H9 (cell line): ENCODE results near the gene UHRF1. TPM values are rescaled to one million over a fixed set of nuclear protein-coding genes. Genes with fewer than 3 reads are reported as not detected.

Experiments
- DNase-seq: peaks from one replicate; pipeline ENCODE4 v3.0.0-alpha.2; 2017
- H2AFZ ChIP-seq: one replicate; pipeline ENCODE4 v1.6.1; 2013; ENCODE audit warnings: mild to moderate bottlenecking, low read length, control low read depth, moderate library complexity
- H2AK5ac ChIP-seq: 2 replicates; pipeline ENCODE4 v1.6.1; 2013; ENCODE audit warnings: low read length, control low read depth, mixed read lengths; ENCODE audit not compliant: insufficient read length
- H2BK120ac ChIP-seq: one replicate; pipeline ENCODE4 v1.6.1; 2013; ENCODE audit warnings: low read depth, mild to moderate bottlenecking, low read length, control low read depth, inconsistent platforms; ENCODE audit not compliant: poor library complexity, severe bottlenecking
- H2BK12ac ChIP-seq: 2 replicates; pipeline ENCODE4 v1.6.1; 2013; ENCODE audit warnings: low read length, control low read depth, mixed read lengths, low read depth; ENCODE audit not compliant: insufficient read length
- H2BK15ac ChIP-seq: 2 replicates; pipeline ENCODE4 v1.6.1; 2013; ENCODE audit warnings: low read depth, low read length, control low read depth
- H2BK20ac ChIP-seq: one replicate; pipeline ENCODE4 v1.6.1; 2013; ENCODE audit warnings: low read depth, mild to moderate bottlenecking, low read length, control low read depth, inconsistent platforms; ENCODE audit not compliant: poor library complexity, severe bottlenecking
- H2BK5ac ChIP-seq: 2 replicates; pipeline ENCODE4 v1.6.1; 2013; ENCODE audit warnings: low read length, control low read depth, mixed read lengths; ENCODE audit not compliant: insufficient read length
- H3K14ac ChIP-seq: 2 replicates; pipeline ENCODE4 v1.6.1; 2013; ENCODE audit warnings: low read length, control low read depth; ENCODE audit not compliant: insufficient read depth
- H3K18ac ChIP-seq: 2 replicates; pipeline ENCODE4 v1.6.1; 2013; ENCODE audit warnings: low read depth, mild to moderate bottlenecking, mixed read lengths, low read length, control low read depth; ENCODE audit not compliant: insufficient read length
- H3K23ac ChIP-seq: 2 replicates; pipeline ENCODE4 v1.6.1; 2013; ENCODE audit warnings: low read length, control low read depth, mixed read lengths, low read depth; ENCODE audit not compliant: insufficient read length
- H3K23me2 ChIP-seq: 2 replicates; pipeline ENCODE4 v1.6.1; 2013; ENCODE audit warnings: low read depth, mild to moderate bottlenecking, mixed read lengths, low read length, control low read depth; ENCODE audit not compliant: insufficient read length, poor library complexity, severe bottlenecking
- H3K27ac ChIP-seq: 2 replicates; pipeline ENCODE4 v1.5.1; 2013; ENCODE audit warnings: low read length, control low read depth, mixed read lengths, low read depth; ENCODE audit not compliant: insufficient read length
- H3K27me3 ChIP-seq: 2 replicates; pipeline ENCODE4 v1.6.1; 2013; ENCODE audit warnings: low read length, control low read depth, inconsistent platforms; ENCODE audit not compliant: insufficient read depth
- H3K4ac ChIP-seq: 2 replicates; pipeline ENCODE4 v1.6.1; 2013; ENCODE audit warnings: low read depth, mild to moderate bottlenecking, control low read depth, inconsistent platforms, low read length, moderate library complexity
- H3K4me1 ChIP-seq: 2 replicates; pipeline ENCODE4 v1.6.1; 2013; ENCODE audit warnings: low read length, control low read depth, inconsistent platforms; ENCODE audit not compliant: insufficient read depth
- H3K4me2 ChIP-seq: 2 replicates; pipeline ENCODE4 v1.6.1; 2013; ENCODE audit warnings: low read length, control low read depth, mixed read lengths; ENCODE audit not compliant: insufficient read length, insufficient read depth
- H3K56ac ChIP-seq: 2 replicates; pipeline ENCODE4 v1.6.1; 2013; ENCODE audit warnings: low read depth, mild to moderate bottlenecking, mixed read lengths, low read length, control low read depth; ENCODE audit not compliant: insufficient read length
- H3K79me1 ChIP-seq: 2 replicates; pipeline ENCODE4 v1.6.1; 2013; ENCODE audit warnings: low read depth, mild to moderate bottlenecking, moderate library complexity, low read length, control low read depth, inconsistent platforms; ENCODE audit not compliant: insufficient read depth, poor library complexity, severe bottlenecking
- H3K79me2 ChIP-seq: 2 replicates; pipeline ENCODE4 v1.6.1; 2013; ENCODE audit warnings: low read length, control low read depth, inconsistent platforms; ENCODE audit not compliant: insufficient read depth
- H3K9ac ChIP-seq: 2 replicates; pipeline ENCODE4 v1.6.1; 2013; ENCODE audit warnings: low read length, control low read depth, mixed read lengths; ENCODE audit not compliant: insufficient read length; ENCODE audit errors: extremely low read depth
- H3K9me3 ChIP-seq: one replicate; pipeline ENCODE4 v1.6.1; 2013; ENCODE audit warnings: low read depth, low read length, inconsistent platforms; ENCODE audit not compliant: control insufficient read depth
- H3T11ph ChIP-seq: one replicate; pipeline ENCODE4 v1.6.1; 2013; ENCODE audit warnings: mild to moderate bottlenecking, low read length, control low read depth, inconsistent platforms
- H4K20me1 ChIP-seq: one replicate; pipeline ENCODE4 v1.6.1; 2013; ENCODE audit not compliant: control insufficient read depth, insufficient read length, insufficient read depth
- H4K5ac ChIP-seq: 2 replicates; pipeline ENCODE4 v1.6.1; 2013; ENCODE audit warnings: low read depth, mild to moderate bottlenecking, mixed read lengths, low read length, control low read depth; ENCODE audit not compliant: insufficient read length
- H4K8ac ChIP-seq: replicated peaks from 2 replicates; pipeline ENCODE4 v1.6.1; 2013; ENCODE audit warnings: low read length, control low read depth, mixed read lengths, low read depth; ENCODE audit not compliant: insufficient read length
- H4K91ac ChIP-seq: 2 replicates; pipeline ENCODE4 v1.6.1; 2013; ENCODE audit warnings: low read depth, mild to moderate bottlenecking, moderate library complexity, mixed read lengths, low read length, control low read depth; ENCODE audit not compliant: insufficient read length
- H3K27ac Mint-ChIP-seq, 3 experiments: 2 replicates in 2 of 3; 3 replicates in 1 of 3; pipeline ENCODE4 v1.8.0; 2020 to 2021; ENCODE audit warnings: mixed read lengths in 3 of 3, mild to moderate bottlenecking in 1 of 3, moderate library complexity in 1 of 3
- H3K27me3 Mint-ChIP-seq: 2 replicates; pipeline ENCODE4 v1.8.0; 2021; ENCODE audit warnings: low read depth, mild to moderate bottlenecking, moderate library complexity, mixed read lengths
- H3K36me3 Mint-ChIP-seq, 3 experiments: 2 replicates in 2 of 3; 3 replicates in 1 of 3; pipeline ENCODE4 v1.8.0; 2020 to 2021; ENCODE audit warnings: low read depth in 3 of 3, mixed read lengths in 3 of 3; ENCODE audit not compliant: insufficient read depth in 1 of 3
- H3K4me1 Mint-ChIP-seq, 2 experiments: 2 replicates each; pipeline ENCODE4 v1.8.0; 2020; ENCODE audit warnings: mixed read lengths in 2 of 2
- H3K4me3 Mint-ChIP-seq, 2 experiments: 2 replicates in 1 of 2; 3 replicates in 1 of 2; pipeline ENCODE4 v1.8.0; 2020 to 2021; ENCODE audit warnings: mild to moderate bottlenecking in 2 of 2, mixed read lengths in 2 of 2, moderate library complexity in 1 of 2
- H3K9me3 Mint-ChIP-seq, 2 experiments: 2 replicates in 1 of 2; 3 replicates in 1 of 2; pipeline ENCODE4 v1.8.0; 2020; ENCODE audit warnings: mild to moderate bottlenecking in 2 of 2, mixed read lengths in 2 of 2, moderate library complexity in 1 of 2
- WGBS: extraction: QIAGEN DNeasy Blood & Tissue Kit; methylation state at CpG from one replicate; pipeline ENCODE4 v1.1.7; 2013; ENCODE audit warnings: missing lambda C conversion rate, low lambda C conversion rate, mixed read lengths; ENCODE audit not compliant: insufficient read length; ENCODE audit errors: extremely low coverage; 5-methylcytosine and 5-hydroxymethylcytosine counted together
- total RNA-seq: library from RNA; stranded (reverse); gene quantifications from 2 replicates; pipeline ENCODE4 v1.2.1, GENCODE V29; 2021
- TF ChIP-seq, protein P1 (sequence below): fragments of 200-600 bp; sonication (generic); conservative IDR thresholded peaks from 3 replicates; pipeline ENCODE4 v1.8.0; 2021; ENCODE audit warnings: antibody characterized with exemption, mild to moderate bottlenecking

The UHRF1 gene
- total RNA-seq, 1 experiment from 2014 or later, result 106 TPM

DNA sequence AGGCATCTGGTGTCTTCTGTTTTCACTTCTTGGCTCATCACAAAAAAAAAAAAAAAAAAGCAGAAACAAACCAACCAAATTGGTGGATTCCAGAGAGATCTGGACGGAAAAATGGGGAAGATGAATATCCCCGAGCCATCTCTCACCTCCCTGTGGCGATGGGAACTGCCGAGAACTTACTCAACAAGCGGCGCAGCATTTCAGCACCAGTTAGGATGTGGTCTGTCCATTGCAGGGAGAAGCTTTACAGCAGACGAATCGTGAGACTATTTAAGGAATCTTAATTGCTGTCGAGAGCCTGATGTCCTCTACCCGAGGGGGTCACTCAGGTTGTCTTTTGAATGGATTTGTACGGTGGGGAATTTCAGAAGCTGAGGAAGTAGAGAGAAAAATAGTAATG, 42.4 kb downstream of the UHRF1 start:
- H3K4me1 ChIP-seq, result no peaks in the 10 kb centered on the region
- no peak overlapping the region for H4K8ac ChIP-seq
- H2BK15ac ChIP-seq, result no peak overlapping the region
- no peak overlapping the region for H3K4me2 ChIP-seq
- H3K14ac ChIP-seq, result no peak overlapping the region
- H3K23ac ChIP-seq, result no peak overlapping the region
- H2BK20ac ChIP-seq, result no peak overlapping the region
- no peaks in the 10 kb centered on the region for H3K79me2 ChIP-seq
- no peaks in the 10 kb centered on the region for H3K27me3 ChIP-seq
- no CpG with 5 or more reads among the region's 11 CpGs for WGBS
- no peak overlapping the region; a peak in 1 of 5 replicates for H3K4me3 Mint-ChIP-seq
- H3K4me1 Mint-ChIP-seq, result no peaks in the 10 kb centered on the region
- no peak overlapping the region for H2AK5ac ChIP-seq
- H3K27ac ChIP-seq, result no peak overlapping the region
- H4K20me1 ChIP-seq, result no peaks in the 10 kb centered on the region
- H3K27me3 Mint-ChIP-seq, result no peaks in the 10 kb centered on the region; the same call in 1 of the 2 replicates
- H2BK5ac ChIP-seq, result no peak overlapping the region
- no peak overlapping the region for H2BK120ac ChIP-seq
- H3K9me3 Mint-ChIP-seq, result no peaks in the 10 kb centered on the region
- no peak overlapping the region for H3T11ph ChIP-seq
- peak overlapping the region in 2 of 3 experiments; percentile 72 to 90; a peak in 5 of 7 replicates for H3K27ac Mint-ChIP-seq
- H3K36me3 Mint-ChIP-seq, result peaks cover 45 to 88% (median 75%) of the 10 kb centered on the region in 3 experiments
- H4K5ac ChIP-seq, result no peak overlapping the region
- H3K9ac ChIP-seq, result no peak overlapping the region
- no peak overlapping the region for H4K91ac ChIP-seq
- H3K4ac ChIP-seq, result no peak overlapping the region
- TF ChIP-seq, protein P1, sequence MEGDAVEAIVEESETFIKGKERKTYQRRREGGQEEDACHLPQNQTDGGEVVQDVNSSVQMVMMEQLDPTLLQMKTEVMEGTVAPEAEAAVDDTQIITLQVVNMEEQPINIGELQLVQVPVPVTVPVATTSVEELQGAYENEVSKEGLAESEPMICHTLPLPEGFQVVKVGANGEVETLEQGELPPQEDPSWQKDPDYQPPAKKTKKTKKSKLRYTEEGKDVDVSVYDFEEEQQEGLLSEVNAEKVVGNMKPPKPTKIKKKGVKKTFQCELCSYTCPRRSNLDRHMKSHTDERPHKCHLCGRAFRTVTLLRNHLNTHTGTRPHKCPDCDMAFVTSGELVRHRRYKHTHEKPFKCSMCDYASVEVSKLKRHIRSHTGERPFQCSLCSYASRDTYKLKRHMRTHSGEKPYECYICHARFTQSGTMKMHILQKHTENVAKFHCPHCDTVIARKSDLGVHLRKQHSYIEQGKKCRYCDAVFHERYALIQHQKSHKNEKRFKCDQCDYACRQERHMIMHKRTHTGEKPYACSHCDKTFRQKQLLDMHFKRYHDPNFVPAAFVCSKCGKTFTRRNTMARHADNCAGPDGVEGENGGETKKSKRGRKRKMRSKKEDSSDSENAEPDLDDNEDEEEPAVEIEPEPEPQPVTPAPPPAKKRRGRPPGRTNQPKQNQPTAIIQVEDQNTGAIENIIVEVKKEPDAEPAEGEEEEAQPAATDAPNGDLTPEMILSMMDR, result no peak
- no peaks in the 10 kb centered on the region for H3K9me3 ChIP-seq
- H2AFZ ChIP-seq, result no peak overlapping the region
- H3K23me2 ChIP-seq, result peaks cover 2% of the 10 kb centered on the region
- H2BK12ac ChIP-seq, result no peak overlapping the region
- H3K18ac ChIP-seq, result no peak overlapping the region
- no peaks in the 10 kb centered on the region for H3K79me1 ChIP-seq
- no peak for DNase-seq
- H3K56ac ChIP-seq, result no peak overlapping the region
